Parathyroid adenoma (tissue), 2 donors: ENCODE data around the gene KIR3DL2.
"Not testable (repeated sequence)": the region's sequence is repeated elsewhere in the genome, so short reads cannot be mapped to it uniquely, and the experiment has no call there.

ENCODE experiments used
- H2AFZ ChIP-seq: fragments of 300-600 bp; sonication (generic); one replicate; pipeline ENCODE4 v1.7.0; 2017; ENCODE audit warnings: antibody characterized with exemption, mild to moderate bottlenecking
- H3K27ac ChIP-seq: fragments of 300-600 bp; sonication (generic); one replicate; pipeline ENCODE4 v1.7.0; 2017
- H3K27me3 ChIP-seq: fragments of 300-600 bp; sonication (generic); one replicate; pipeline ENCODE4 v1.7.0; 2017; ENCODE audit warnings: low read length; ENCODE audit not compliant: control insufficient read depth, insufficient read depth
- H3K36me3 ChIP-seq: fragments of 300-600 bp; sonication (generic); one replicate; pipeline ENCODE4 v1.7.0; 2017; ENCODE audit warnings: low read length; ENCODE audit not compliant: control insufficient read depth, insufficient read depth
- H3K4me1 ChIP-seq: fragments of 300-600 bp; sonication (generic); one replicate; pipeline ENCODE4 v1.7.0; 2017; ENCODE audit warnings: control low read depth
- H3K4me2 ChIP-seq: fragments of 300-600 bp; sonication (generic); one replicate; pipeline ENCODE4 v1.7.0; 2017; ENCODE audit warnings: low read length
- H3K4me3 ChIP-seq: fragments of 300-600 bp; sonication (generic); one replicate; pipeline ENCODE4 v1.7.0; 2017; ENCODE audit warnings: low read depth, low read length
- H3K79me2 ChIP-seq: fragments of 300-600 bp; sonication (generic); one replicate; pipeline ENCODE4 v1.7.0; 2017; ENCODE audit warnings: control low read depth
- H3K9ac ChIP-seq: fragments of 300-600 bp; sonication (generic); one replicate; pipeline ENCODE4 v1.7.0; 2017; ENCODE audit warnings: mild to moderate bottlenecking
- H3K9me3 ChIP-seq: fragments of 300-600 bp; sonication (generic); one replicate; pipeline ENCODE4 v1.7.0; 2017; ENCODE audit warnings: low read length; ENCODE audit not compliant: control insufficient read depth
- CTCF ChIP-seq: fragments of 300-600 bp; sonication (generic); IDR thresholded peaks from one replicate; pipeline ENCODE4 v1.7.0; 2017; ENCODE audit warnings: antibody characterized with exemption, mild to moderate bottlenecking
- donor health status: primary hyperparathyroidism.

Gene KIR3DL2

GRCh38 chr19:54806516-54806838 is 43.8 kb upstream of the KIR3DL2 start:
- Histone ChIP-seq H3K9me3 (no peaks in the 10 kb centered on the region), H2AFZ (no peak overlapping the region), H3K27me3 (no peaks in the 10 kb centered on the region), H3K4me1 (no peaks in the 10 kb centered on the region), H3K36me3 (no peaks in the 10 kb centered on the region), H3K4me3 (no peak overlapping the region), H3K4me2 (no peak overlapping the region), H3K27ac (no peak overlapping the region), H3K79me2 (no peaks in the 10 kb centered on the region), H3K9ac (no peak overlapping the region)
- TF ChIP-seq CTCF: no peak

- H3K36me3 ChIP-seq, H3K9ac ChIP-seq, H3K27ac ChIP-seq, H3K9me3 ChIP-seq, H3K27me3 ChIP-seq, H3K79me2 ChIP-seq, H3K4me1 ChIP-seq, H2AFZ ChIP-seq, H3K4me3 ChIP-seq, H3K4me2 ChIP-seq: not testable (repeated sequence)
Observed at GRCh38 chr19:54814571-54814970, 35.7 kb upstream of the KIR3DL2 start.

GRCh38 chr19:54816251-54816650 is 34.0 kb upstream of the KIR3DL2 start, which contains the start of gene KIR3DL1:
Gene KIR3DL1, plus strand, starts transcription at chr19:54816468.
- not testable (repeated sequence) for H3K27me3 ChIP-seq, H3K9me3 ChIP-seq, H3K4me2 ChIP-seq, H3K79me2 ChIP-seq, H3K27ac ChIP-seq, H2AFZ ChIP-seq, H3K4me3 ChIP-seq, H3K36me3 ChIP-seq, H3K9ac ChIP-seq, H3K4me1 ChIP-seq

- no peak overlapping the region for H3K4me2 ChIP-seq
- H3K79me2 ChIP-seq: no peaks in the 10 kb centered on the region
- H3K27me3 ChIP-seq: no peaks in the 10 kb centered on the region
- H3K4me3 ChIP-seq: no peak overlapping the region
- no peaks in the 10 kb centered on the region for H3K36me3 ChIP-seq
- no peak for TF ChIP-seq CTCF
- H3K4me1 ChIP-seq: no peaks in the 10 kb centered on the region
- H3K9me3 ChIP-seq: no peaks in the 10 kb centered on the region
- H3K9ac ChIP-seq: no peak overlapping the region
- no peak overlapping the region for H2AFZ ChIP-seq
- H3K27ac ChIP-seq: no peak overlapping the region
Observed at GRCh38 chr19:54817670-54818536, 32.3 kb upstream of the KIR3DL2 start.

GRCh38 chr19:54824416-54824815 is 25.8 kb upstream of the KIR3DL2 start:
- H3K4me2 ChIP-seq, H3K36me3 ChIP-seq, H3K4me1 ChIP-seq, H3K79me2 ChIP-seq, H3K27me3 ChIP-seq, H3K9ac ChIP-seq, H3K9me3 ChIP-seq, H3K27ac ChIP-seq, H2AFZ ChIP-seq, H3K4me3 ChIP-seq: not testable (repeated sequence)

GRCh38 chr19:54825326-54825725 is 24.9 kb upstream of the KIR3DL2 start:
- not testable (repeated sequence) for H3K79me2 ChIP-seq, H3K4me2 ChIP-seq, H2AFZ ChIP-seq, H3K27ac ChIP-seq, H3K27me3 ChIP-seq, H3K4me3 ChIP-seq, H3K4me1 ChIP-seq, H3K9ac ChIP-seq, H3K9me3 ChIP-seq, H3K36me3 ChIP-seq

- not testable (repeated sequence) for H2AFZ ChIP-seq, H3K4me2 ChIP-seq, H3K36me3 ChIP-seq, H3K27ac ChIP-seq, H3K79me2 ChIP-seq, H3K4me1 ChIP-seq, H3K4me3 ChIP-seq, H3K27me3 ChIP-seq, H3K9ac ChIP-seq, H3K9me3 ChIP-seq
Observed at GRCh38 chr19:54828064-54828463, 22.2 kb upstream of the KIR3DL2 start.

GRCh38 chr19:54832496-54832895 is 17.7 kb upstream of the KIR3DL2 start, which contains the start of gene KIR2DS4:
Gene KIR2DS4, plus strand, starts transcription at chr19:54832676.
- H3K79me2 ChIP-seq, H3K9me3 ChIP-seq, H3K9ac ChIP-seq, H2AFZ ChIP-seq, H3K4me3 ChIP-seq, H3K27me3 ChIP-seq, H3K27ac ChIP-seq, H3K36me3 ChIP-seq, H3K4me1 ChIP-seq, H3K4me2 ChIP-seq: not testable (repeated sequence)

- not testable (repeated sequence) for H3K36me3 ChIP-seq, H3K4me1 ChIP-seq, H3K9ac ChIP-seq, H3K27ac ChIP-seq, H2AFZ ChIP-seq, H3K27me3 ChIP-seq, H3K79me2 ChIP-seq, H3K4me2 ChIP-seq, H3K9me3 ChIP-seq, H3K4me3 ChIP-seq
Observed at GRCh38 chr19:54835126-54835525, 15.1 kb upstream of the KIR3DL2 start.
